Endothelial cell (in vitro differentiated cells): ENCODE results near the gene PTHLH. TPM values are rescaled to one million over a fixed set of nuclear protein-coding genes. Genes with fewer than 3 reads are reported as not detected.

Experiments used
- DNase-seq: peaks from one replicate; pipeline ENCODE4 v3.0.0; 2021; ENCODE audit warnings: low spot score
- H3K27ac Mint-ChIP-seq: one replicate; pipeline ENCODE4 v1.8.0; 2021; ENCODE audit warnings: mixed read lengths, inconsistent platforms; ENCODE audit not compliant: unreplicated experiment
- H3K27me3 Mint-ChIP-seq: one replicate; pipeline ENCODE4 v1.8.0; 2021; ENCODE audit warnings: mild to moderate bottlenecking, moderate library complexity, mixed read lengths, inconsistent platforms; ENCODE audit not compliant: unreplicated experiment
- H3K36me3 Mint-ChIP-seq: one replicate; pipeline ENCODE4 v1.8.0; 2021; ENCODE audit warnings: mild to moderate bottlenecking, low read depth, mixed read lengths, inconsistent platforms; ENCODE audit not compliant: unreplicated experiment
- H3K4me1 Mint-ChIP-seq: one replicate; pipeline ENCODE4 v1.8.0; 2021; ENCODE audit warnings: mild to moderate bottlenecking, mixed read lengths, inconsistent platforms; ENCODE audit not compliant: unreplicated experiment
- H3K4me3 Mint-ChIP-seq: one replicate; pipeline ENCODE4 v1.8.0; 2021; ENCODE audit warnings: mild to moderate bottlenecking, mixed read lengths, inconsistent platforms; ENCODE audit not compliant: unreplicated experiment
- H3K9me3 Mint-ChIP-seq: one replicate; pipeline ENCODE4 v1.8.0; 2021; ENCODE audit warnings: mixed read lengths, inconsistent platforms; ENCODE audit not compliant: unreplicated experiment
- CTCF ChIP-seq: fragments of 200-600 bp; sonication (generic); IDR thresholded peaks from one replicate; pipeline ENCODE4 v1.5.0; 2021; ENCODE audit warnings: antibody characterized with exemption; ENCODE audit not compliant: unreplicated experiment
- total RNA-seq: library from RNA; stranded (reverse); fragmentation: NEBNext Ultra II Directional; extraction: Animal tissue kit (Norgen Biotek cat#: 25700); gene quantifications from one replicate; pipeline ENCODE4 v1.2.1, GENCODE V29; 2021; ENCODE audit not compliant: unreplicated experiment

The PTHLH gene
- total RNA-seq, 1 donor from 2014 or later = 4.7 TPM

- no peak overlapping the region for H3K4me3 Mint-ChIP-seq
- no peak for TF ChIP-seq CTCF
- H3K27me3 Mint-ChIP-seq = no peaks in the 10 kb centered on the region
Observed at GRCh38 chr12:27960821-27961220, 11.7 kb downstream of the PTHLH start.

GRCh38 chr12:27958675-27959074 is 13.9 kb downstream of the PTHLH start:
- no peak for DNase-seq
- Mint-ChIP-seq H3K36me3 (peaks cover 8% of the 10 kb centered on the region), H3K4me1 (peaks cover 12% of the 10 kb centered on the region), H3K27me3 (no peaks in the 10 kb centered on the region), H3K27ac (no peak overlapping the region), H3K4me3 (no peak overlapping the region), H3K9me3 (no peaks in the 10 kb centered on the region)
- TF ChIP-seq CTCF = no peak

More at GRCh38 chr12:27960821-27961220, 11.7 kb downstream of the PTHLH start:
- DNase-seq = no peak
- H3K27ac Mint-ChIP-seq = no peak overlapping the region
- H3K9me3 Mint-ChIP-seq = no peaks in the 10 kb centered on the region
- peaks cover 8% of the 10 kb centered on the region for H3K36me3 Mint-ChIP-seq
- peaks cover 10% of the 10 kb centered on the region for H3K4me1 Mint-ChIP-seq

- no peak overlapping the region for H3K27ac Mint-ChIP-seq
- no peak overlapping the region for H3K4me3 Mint-ChIP-seq
- peaks cover 16% of the 10 kb centered on the region for H3K4me1 Mint-ChIP-seq
- no peaks in the 10 kb centered on the region for H3K9me3 Mint-ChIP-seq
- no peak for TF ChIP-seq CTCF
- no peaks in the 10 kb centered on the region for H3K36me3 Mint-ChIP-seq
- DNase-seq = no peak
- no peaks in the 10 kb centered on the region for H3K27me3 Mint-ChIP-seq
Observed at GRCh38 chr12:27957366-27957765, 15.2 kb downstream of the PTHLH start.

- Mint-ChIP-seq H3K27ac (no peak overlapping the region), H3K27me3 (no peaks in the 10 kb centered on the region), H3K36me3 (no peaks in the 10 kb centered on the region), H3K4me3 (no peak overlapping the region), H3K9me3 (no peaks in the 10 kb centered on the region), H3K4me1 (peaks cover 19% of the 10 kb centered on the region)
- no peak for DNase-seq
- TF ChIP-seq CTCF = no peak
Observed at GRCh38 chr12:27953817-27954216, 18.7 kb downstream of the PTHLH start.

- Mint-ChIP-seq H3K27ac (no peak overlapping the region), H3K27me3 (no peaks in the 10 kb centered on the region), H3K4me1 (peaks cover 19% of the 10 kb centered on the region), H3K4me3 (no peak overlapping the region), H3K9me3 (no peaks in the 10 kb centered on the region), H3K36me3 (no peaks in the 10 kb centered on the region)
- no peak for TF ChIP-seq CTCF
- no peak for DNase-seq
Observed at GRCh38 chr12:27953348-27953747, 19.2 kb downstream of the PTHLH start.
